Loucy (cell line): ENCODE results near the gene MPL.

Experiments used
- H2AFZ ChIP-seq: fragments of 200-600 bp; sonication (generic); 2 replicates; pipeline ENCODE4 v1.6.0; 2016; ENCODE audit warnings: antibody characterized with exemption, mild to moderate bottlenecking, low read length, moderate library complexity
- H3F3A ChIP-seq: fragments of 200-600 bp; 2 replicates; pipeline ENCODE4 v1.6.0; 2016; ENCODE audit warnings: antibody characterized with exemption, low read depth, mild to moderate bottlenecking
- H3K27me3 ChIP-seq: fragments of 200-600 bp; sonication (generic); 2 replicates; pipeline ENCODE4 v1.6.1; 2014; ENCODE audit warnings: low read length, mild to moderate bottlenecking; ENCODE audit not compliant: insufficient read depth, poor library complexity, severe bottlenecking
- H3K36me3 ChIP-seq: fragments of 200-600 bp; sonication (generic); 2 replicates; pipeline ENCODE4 v1.6.1; 2016; ENCODE audit warnings: low read length; ENCODE audit not compliant: insufficient read depth
- H3K4me1 ChIP-seq: fragments of 200-600 bp; sonication (generic); 2 replicates; pipeline ENCODE4 v1.5.1; 2014; ENCODE audit warnings: low read length, mild to moderate bottlenecking; ENCODE audit not compliant: insufficient read depth, poor library complexity, severe bottlenecking
- H3K4me2 ChIP-seq: fragments of 200-600 bp; sonication (generic); 2 replicates; pipeline ENCODE4 v1.6.0; 2014; ENCODE audit warnings: antibody characterized with exemption, low read length, low read depth, mild to moderate bottlenecking; ENCODE audit not compliant: poor library complexity, severe bottlenecking
- H3K4me3 ChIP-seq: fragments of 200-600 bp; sonication (generic); 2 replicates; pipeline ENCODE4 v1.5.1; 2014; ENCODE audit warnings: low read length, mild to moderate bottlenecking, mixed read lengths; ENCODE audit not compliant: poor library complexity, severe bottlenecking
- H3K79me2 ChIP-seq: fragments of 200-600 bp; sonication (generic); 2 replicates; pipeline ENCODE4 v1.6.1; 2014; ENCODE audit warnings: low read length; ENCODE audit not compliant: insufficient read depth
- H3K9ac ChIP-seq: fragments of 200-600 bp; sonication (generic); 2 replicates; pipeline ENCODE4 v1.6.0; 2014; ENCODE audit warnings: mild to moderate bottlenecking, low read depth, low read length, moderate library complexity; ENCODE audit not compliant: poor library complexity, severe bottlenecking
- H3K9me2 ChIP-seq: fragments of 200-600 bp; sonication (generic); replicated peaks from 2 replicates; pipeline ENCODE4 v1.6.1; 2016; ENCODE audit warnings: low read depth, low read length, mixed read lengths
- H3K9me3 ChIP-seq: fragments of 200-600 bp; sonication (generic); 2 replicates; pipeline ENCODE4 v1.6.1; 2014; ENCODE audit warnings: mild to moderate bottlenecking, antibody characterized with exemption, low read length, low read depth; ENCODE audit not compliant: insufficient read depth
- H4K20me1 ChIP-seq: fragments of 200-600 bp; sonication (generic); 2 replicates; pipeline ENCODE4 v1.6.0; 2014; ENCODE audit warnings: antibody characterized with exemption, low read length, mild to moderate bottlenecking; ENCODE audit not compliant: insufficient read depth, poor library complexity, severe bottlenecking
- CTCF ChIP-seq: fragments of 200-600 bp; sonication (generic); conservative IDR thresholded peaks from 2 replicates; pipeline ENCODE4 v1.5.1; 2014; ENCODE audit warnings: mild to moderate bottlenecking, antibody characterized with exemption, low read length
- EZH2phosphoT487 ChIP-seq: fragments of 200-600 bp; IDR thresholded peaks from 2 replicates; pipeline ENCODE4 v1.6.1; 2018; ENCODE audit warnings: antibody characterized with exemption, mild to moderate bottlenecking, moderate library complexity, borderline replicate concordance

The MPL gene

GRCh38 chr1:43298055-43298454 lies 39.6 kb upstream of the MPL start:
- H3K4me2 ChIP-seq: no peak overlapping the region
- no peak for TF ChIP-seq CTCF
- TF ChIP-seq EZH2phosphoT487: no peak

GRCh38 chr1:43299101-43299500 lies 38.5 kb upstream of the MPL start:
- H3K4me2 ChIP-seq: no peak overlapping the region
- no peak overlapping the region for H3K4me3 ChIP-seq
- H3K27me3 ChIP-seq: no peaks in the 10 kb centered on the region
- H3K9ac ChIP-seq: no peak overlapping the region
- H3K9me3 ChIP-seq: no peaks in the 10 kb centered on the region
- no peaks in the 10 kb centered on the region for H3K79me2 ChIP-seq
- no peaks in the 10 kb centered on the region for H4K20me1 ChIP-seq
- TF ChIP-seq CTCF (no peak), EZH2phosphoT487 (no peak)
- H3K4me1 ChIP-seq: peaks cover 22% of the 10 kb centered on the region
- no peaks in the 10 kb centered on the region for H3F3A ChIP-seq
- H3K36me3 ChIP-seq: no peaks in the 10 kb centered on the region
- no peaks in the 10 kb centered on the region for H3K9me2 ChIP-seq
- H2AFZ ChIP-seq: no peak overlapping the region

More at GRCh38 chr1:43298055-43298454, 39.6 kb upstream of the MPL start:
- H3K27me3 ChIP-seq: no peaks in the 10 kb centered on the region
- H3K4me3 ChIP-seq: no peak overlapping the region
- no peaks in the 10 kb centered on the region for H3K36me3 ChIP-seq
- no peaks in the 10 kb centered on the region for H3K9me2 ChIP-seq
- peaks cover 22% of the 10 kb centered on the region for H3K4me1 ChIP-seq
- H3F3A ChIP-seq: no peaks in the 10 kb centered on the region
- no peaks in the 10 kb centered on the region for H4K20me1 ChIP-seq
- no peak overlapping the region for H2AFZ ChIP-seq
- H3K79me2 ChIP-seq: no peaks in the 10 kb centered on the region
- H3K9ac ChIP-seq: no peak overlapping the region
- H3K9me3 ChIP-seq: no peaks in the 10 kb centered on the region

- no peaks in the 10 kb centered on the region for H3K9me3 ChIP-seq
- peak within 1 kb of the TSS; percentile 60 for H3K4me2 ChIP-seq
- H3K9me2 ChIP-seq: no peaks in the 10 kb centered on the region
- H3K9ac ChIP-seq: peak within 1 kb of the TSS; percentile 63
- H3K27me3 ChIP-seq: no peaks in the 10 kb centered on the region
- H3K79me2 ChIP-seq: no peaks in the 10 kb centered on the region
- peak within 1 kb of the TSS; percentile 70 for H3K4me3 ChIP-seq
- no peaks in the 10 kb centered on the region for H4K20me1 ChIP-seq
- H2AFZ ChIP-seq: peak within 1 kb of the TSS; percentile 51; the same call in 1 of the 2 replicates
- peaks cover 19% of the 10 kb centered on the region for H3K4me1 ChIP-seq
- H3K36me3 ChIP-seq: no peaks in the 10 kb centered on the region
- H3F3A ChIP-seq: no peaks in the 10 kb centered on the region
- TF ChIP-seq CTCF (no peak), EZH2phosphoT487 (no peak)
Measured at GRCh38 chr1:43300378-43301094, 37.1 kb upstream of the MPL start, which contains the start of gene TIE1. TIE1 (plus strand) TSS chr1:43300982; CDS start chr1:43301072, 90 bp downstream.
